ENCODE measurements around the gene LMBR1.
A peak's percentile ranks its signal among the peaks of the same experiment; 100 is the strongest.
"Not testable (repeated sequence)": the region's sequence is repeated elsewhere in the genome, so short reads cannot be mapped to it uniquely, and the experiment has no call there.

Gene LMBR1

GRCh38 chr7:156819733-156820295 lies 73.2 kb downstream of the LMBR1 start:
- H3K4me1 ChIP-seq (ENCODE audit: insufficient read depth, low read length): no peaks in the 10 kb centered on the region
- no peaks in the 10 kb centered on the region for H3K9me3 ChIP-seq (ENCODE audit: insufficient read depth, low read depth, low read length)
- H3K4me3 ChIP-seq (ENCODE audit: low read length): no peak overlapping the region
- H3K9ac ChIP-seq (ENCODE audit: low read depth, low read length): no peak overlapping the region
- H3K27ac ChIP-seq (ENCODE audit: low read length): no peak overlapping the region
- H3K36me3 ChIP-seq (ENCODE audit: insufficient read depth, low read depth, low read length): peaks cover 12% of the 10 kb centered on the region; the same call in 1 of the 2 replicates
- H3K27me3 ChIP-seq (ENCODE audit: insufficient read depth, low read length): no peaks in the 10 kb centered on the region

GRCh38 chr7:156818133-156818532 lies 74.8 kb downstream of the LMBR1 start:
- H3K27ac ChIP-seq (ENCODE audit: low read length): no peak overlapping the region
- H3K27me3 ChIP-seq (ENCODE audit: insufficient read depth, low read length): no peaks in the 10 kb centered on the region
- no peaks in the 10 kb centered on the region for H3K4me1 ChIP-seq (ENCODE audit: insufficient read depth, low read length)
- H3K9me3 ChIP-seq (ENCODE audit: insufficient read depth, low read depth, low read length): no peaks in the 10 kb centered on the region
- peaks cover 8% of the 10 kb centered on the region; the same call in 1 of the 2 replicates for H3K36me3 ChIP-seq (ENCODE audit: insufficient read depth, low read depth, low read length)
- no peak overlapping the region for H3K4me3 ChIP-seq (ENCODE audit: low read length)
- no peak overlapping the region for H3K9ac ChIP-seq (ENCODE audit: low read depth, low read length)

GRCh38 chr7:156816943-156817572 lies 75.9 kb downstream of the LMBR1 start:
- Histone ChIP-seq H3K4me1 (ENCODE audit: insufficient read depth, low read length) (no peaks in the 10 kb centered on the region), H3K36me3 (ENCODE audit: insufficient read depth, low read depth, low read length) (peaks cover 7% of the 10 kb centered on the region; the same call in 1 of the 2 replicates), H3K4me3 (ENCODE audit: low read length) (no peak overlapping the region)

GRCh38 chr7:156811706-156812105 lies 81.3 kb downstream of the LMBR1 start:
- H3K9me3 ChIP-seq (ENCODE audit: insufficient read depth, low read depth, low read length): no peaks in the 10 kb centered on the region
- no peaks in the 10 kb centered on the region for H3K36me3 ChIP-seq (ENCODE audit: insufficient read depth, low read depth, low read length)

More at GRCh38 chr7:156816943-156817572, 75.9 kb downstream of the LMBR1 start:
- Histone ChIP-seq H3K9ac (ENCODE audit: low read depth, low read length) (no peak overlapping the region), H3K27me3 (ENCODE audit: insufficient read depth, low read length) (no peaks in the 10 kb centered on the region), H3K9me3 (ENCODE audit: insufficient read depth, low read depth, low read length) (no peaks in the 10 kb centered on the region), H3K27ac (ENCODE audit: low read length) (no peak overlapping the region)

GRCh38 chr7:156803656-156804055 lies 89.3 kb downstream of the LMBR1 start:
- H3K4me3 ChIP-seq (ENCODE audit: low read length); H3K4me1 ChIP-seq (ENCODE audit: insufficient read depth, low read length); H3K36me3 ChIP-seq (ENCODE audit: insufficient read depth, low read depth, low read length); H3K9ac ChIP-seq (ENCODE audit: low read depth, low read length); H3K27me3 ChIP-seq (ENCODE audit: insufficient read depth, low read length); H3K27ac ChIP-seq (ENCODE audit: low read length); H3K9me3 ChIP-seq (ENCODE audit: insufficient read depth, low read depth, low read length): not testable (repeated sequence)

More at GRCh38 chr7:156811706-156812105, 81.3 kb downstream of the LMBR1 start:
- Histone ChIP-seq H3K27me3 (ENCODE audit: insufficient read depth, low read length) (no peaks in the 10 kb centered on the region), H3K27ac (ENCODE audit: low read length) (no peak overlapping the region), H3K9ac (ENCODE audit: low read depth, low read length) (no peak overlapping the region), H3K4me1 (ENCODE audit: insufficient read depth, low read length) (no peaks in the 10 kb centered on the region), H3K4me3 (ENCODE audit: low read length) (no peak overlapping the region)

- Histone ChIP-seq H3K4me3 (ENCODE audit: low read length) (no peak overlapping the region), H3K36me3 (ENCODE audit: insufficient read depth, low read depth, low read length) (no peaks in the 10 kb centered on the region), H3K27me3 (ENCODE audit: insufficient read depth, low read length) (no peaks in the 10 kb centered on the region), H3K9me3 (ENCODE audit: insufficient read depth, low read depth, low read length) (no peaks in the 10 kb centered on the region), H3K4me1 (ENCODE audit: insufficient read depth, low read length) (no peaks in the 10 kb centered on the region; the same call in 1 of the 2 replicates), H3K9ac (ENCODE audit: low read depth, low read length) (no peak overlapping the region), H3K27ac (ENCODE audit: low read length) (no peak overlapping the region)
These were observed 90.8 kb downstream of the LMBR1 start for GRCh38 chr7:156802214-156802613.

GRCh38 chr7:156795415-156795814 lies 97.6 kb downstream of the LMBR1 start:
- no peaks in the 10 kb centered on the region for H3K9me3 ChIP-seq (ENCODE audit: insufficient read depth, low read depth, low read length)
- no peaks in the 10 kb centered on the region for H3K27me3 ChIP-seq (ENCODE audit: insufficient read depth, low read length)
- H3K4me1 ChIP-seq (ENCODE audit: insufficient read depth, low read length): peaks cover 15% of the 10 kb centered on the region
- H3K9ac ChIP-seq (ENCODE audit: low read depth, low read length): no peak overlapping the region
- H3K36me3 ChIP-seq (ENCODE audit: insufficient read depth, low read depth, low read length): peaks cover 6% of the 10 kb centered on the region
- H3K27ac ChIP-seq (ENCODE audit: low read length): no peak overlapping the region
- no peak overlapping the region for H3K4me3 ChIP-seq (ENCODE audit: low read length)

GRCh38 chr7:156793334-156793733 lies 99.6 kb downstream of the LMBR1 start:
- H3K9me3 ChIP-seq (ENCODE audit: insufficient read depth, low read depth, low read length): no peaks in the 10 kb centered on the region
- H3K36me3 ChIP-seq (ENCODE audit: insufficient read depth, low read depth, low read length): peaks cover 6% of the 10 kb centered on the region
- H3K4me1 ChIP-seq (ENCODE audit: insufficient read depth, low read length): peaks cover 20% of the 10 kb centered on the region
- no peak overlapping the region for H3K27ac ChIP-seq (ENCODE audit: low read length)
- H3K9ac ChIP-seq (ENCODE audit: low read depth, low read length): no peak overlapping the region
- no peaks in the 10 kb centered on the region for H3K27me3 ChIP-seq (ENCODE audit: insufficient read depth, low read length)
- no peak overlapping the region for H3K4me3 ChIP-seq (ENCODE audit: low read length)

- peaks cover 20% of the 10 kb centered on the region for H3K4me1 ChIP-seq (ENCODE audit: insufficient read depth, low read length)
- H3K36me3 ChIP-seq (ENCODE audit: insufficient read depth, low read depth, low read length): peaks cover 6% of the 10 kb centered on the region
- H3K9ac ChIP-seq (ENCODE audit: low read depth, low read length): no peak overlapping the region
- no peaks in the 10 kb centered on the region for H3K27me3 ChIP-seq (ENCODE audit: insufficient read depth, low read length)
- H3K9me3 ChIP-seq (ENCODE audit: insufficient read depth, low read depth, low read length): no peaks in the 10 kb centered on the region
- no peak overlapping the region for H3K27ac ChIP-seq (ENCODE audit: low read length)
- H3K4me3 ChIP-seq (ENCODE audit: low read length): no peak overlapping the region
These were observed 100.4 kb downstream of the LMBR1 start for GRCh38 chr7:156792611-156793010.

GRCh38 chr7:156791241-156791640 lies 101.7 kb downstream of the LMBR1 start:
- H3K27ac ChIP-seq (ENCODE audit: low read length): peak overlapping the region; percentile 59

GRCh38 chr7:156790264-156790663 lies 102.7 kb downstream of the LMBR1 start:
- Histone ChIP-seq H3K27ac (ENCODE audit: low read length) (no peak overlapping the region), H3K9ac (ENCODE audit: low read depth, low read length) (no peak overlapping the region), H3K4me1 (ENCODE audit: insufficient read depth, low read length) (peaks cover 20% of the 10 kb centered on the region)

More at GRCh38 chr7:156791241-156791640, 101.7 kb downstream of the LMBR1 start:
- H3K36me3 ChIP-seq (ENCODE audit: insufficient read depth, low read depth, low read length): peaks cover 6% of the 10 kb centered on the region
- H3K9ac ChIP-seq (ENCODE audit: low read depth, low read length): peak overlapping the region; percentile 34
- H3K27me3 ChIP-seq (ENCODE audit: insufficient read depth, low read length): no peaks in the 10 kb centered on the region
- peak overlapping the region; percentile 31; the same call in 1 of the 2 replicates for H3K4me3 ChIP-seq (ENCODE audit: low read length)
- H3K9me3 ChIP-seq (ENCODE audit: insufficient read depth, low read depth, low read length): no peaks in the 10 kb centered on the region
- H3K4me1 ChIP-seq (ENCODE audit: insufficient read depth, low read length): peaks cover 20% of the 10 kb centered on the region

GRCh38 chr7:156785998-156786543 lies 106.9 kb downstream of the LMBR1 start:
- Histone ChIP-seq H3K36me3 (ENCODE audit: insufficient read depth, low read depth, low read length) (no peaks in the 10 kb centered on the region; the same call in 1 of the 2 replicates), H3K27me3 (ENCODE audit: insufficient read depth, low read length) (no peaks in the 10 kb centered on the region), H3K27ac (ENCODE audit: low read length) (no peak overlapping the region), H3K9ac (ENCODE audit: low read depth, low read length) (no peak overlapping the region), H3K9me3 (ENCODE audit: insufficient read depth, low read depth, low read length) (no peaks in the 10 kb centered on the region), H3K4me3 (ENCODE audit: low read length) (no peak overlapping the region), H3K4me1 (ENCODE audit: insufficient read depth, low read length) (peaks cover 11% of the 10 kb centered on the region)

More at GRCh38 chr7:156790264-156790663, 102.7 kb downstream of the LMBR1 start:
- no peaks in the 10 kb centered on the region; the same call in 1 of the 2 replicates for H3K36me3 ChIP-seq (ENCODE audit: insufficient read depth, low read depth, low read length)
- H3K9me3 ChIP-seq (ENCODE audit: insufficient read depth, low read depth, low read length): no peaks in the 10 kb centered on the region
- H3K27me3 ChIP-seq (ENCODE audit: insufficient read depth, low read length): no peaks in the 10 kb centered on the region
- no peak overlapping the region for H3K4me3 ChIP-seq (ENCODE audit: low read length)

All from iPS-20b (cell line).